BLaER1 treated with 17β-estradiol and CSF1 and Interleukin-3, amounts not matched to agents 10 nM and 100 nM (cell line): ENCODE results near the gene GAS2L1.

ENCODE experiments used
- H3K27ac ChIP-seq, 11 experiments: shearing (Covaris generic); formaldehyde crosslinking; 2 replicates each; pipeline ENCODE4 v1.8.1; 2022
- H3K27me3 ChIP-seq, 11 experiments: shearing (Covaris generic); formaldehyde crosslinking; 2 replicates each; pipeline ENCODE4 v1.8.1; 2022
- H3K36me3 ChIP-seq, 11 experiments: shearing (Covaris generic); formaldehyde crosslinking; 2 replicates each; pipeline ENCODE4 v1.8.1; 2022
- H3K4me1 ChIP-seq, 10 experiments: shearing (Covaris generic); formaldehyde crosslinking; 2 replicates each; pipeline ENCODE4 v1.8.1; 2022
- H3K4me2 ChIP-seq, 11 experiments: shearing (Covaris generic); formaldehyde crosslinking; 2 replicates each; pipeline ENCODE4 v1.8.1; 2022
- H3K4me3 ChIP-seq, 10 experiments: shearing (Covaris generic); formaldehyde crosslinking; 2 replicates each; pipeline ENCODE4 v1.8.1; 2022
- H3K9ac ChIP-seq, 11 experiments: shearing (Covaris generic); formaldehyde crosslinking; 2 replicates each; pipeline ENCODE4 v1.8.1; 2022
- H3K9me3 ChIP-seq, 11 experiments: shearing (Covaris generic); formaldehyde crosslinking; replicated peaks in 1 of 11; 2 replicates each; pipeline ENCODE4 v1.8.1; 2022
- H4K20me1 ChIP-seq, 11 experiments: shearing (Covaris generic); formaldehyde crosslinking; 2 replicates each; pipeline ENCODE4 v1.8.1; 2022
- Cebpa-rat ChIP-seq, 11 experiments: shearing (Covaris generic); IDR thresholded peaks; 2 replicates each; pipeline ENCODE4 v1.8.1; 2022

GAS2L1 gene

DNA sequence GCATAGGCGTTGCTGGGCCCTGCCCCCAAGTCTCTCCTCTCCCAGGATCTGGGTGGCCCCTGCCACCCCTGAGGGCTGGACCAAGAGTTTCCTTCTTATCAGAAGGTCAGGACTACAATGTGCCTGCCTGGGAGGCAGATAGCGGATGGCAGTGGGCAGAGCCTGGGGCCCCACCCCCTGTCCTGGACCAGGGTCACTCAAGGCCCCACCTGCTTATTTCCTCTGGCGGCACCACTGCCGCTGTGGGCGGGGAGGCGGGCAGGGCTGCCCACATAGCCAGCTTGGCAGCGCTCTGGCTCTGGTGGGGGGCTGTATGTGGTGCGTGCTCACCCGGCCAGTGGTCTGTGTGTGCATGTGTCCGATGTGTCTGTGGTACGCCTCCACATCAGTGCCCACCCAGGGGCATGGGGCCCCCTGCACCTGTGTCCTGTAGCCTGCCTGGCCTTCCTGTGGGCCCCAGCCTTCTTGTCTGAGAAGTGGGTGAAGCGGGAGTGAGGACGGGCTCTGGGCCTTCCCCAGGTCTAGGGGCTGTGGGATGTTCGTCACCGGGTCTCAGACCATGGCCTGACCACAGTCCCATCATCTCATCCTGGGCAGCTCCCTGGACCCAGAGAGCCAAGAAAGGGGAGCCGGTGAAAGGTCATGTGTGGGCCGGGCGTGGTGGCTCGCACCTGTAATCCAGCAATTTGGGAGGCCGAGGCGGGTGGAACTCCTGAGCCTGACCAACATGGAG is 3.0 kb downstream of the GAS2L1 start:
- Histone ChIP-seq H3K9me3 (no peaks in the 10 kb centered on the region), H3K9ac (peak overlapping the region in 5 of 11 experiments; percentile 0 to 55 (median 11); a peak in 4 of 22 replicates), H3K36me3 (no peaks in the 10 kb centered on the region), H3K27me3 (peaks cover 21 to 81% (median 72%) of the 10 kb centered on the region in 11 experiments), H3K4me1 (peaks cover 53 to 85% (median 68%) of the 10 kb centered on the region in 10 experiments), H4K20me1 (peaks cover 7 to 68% (median 27%) of the 10 kb centered on the region in 11 experiments; a peak in 17 of 22 replicates), H3K27ac (peak overlapping the region in 1 of 11 experiments; percentile 79; a peak in 1 of 22 replicates), H3K4me2 (peak overlapping the region; percentile 60 to 99 (median 89)), H3K4me3 (peak overlapping the region in 3 of 10 experiments; percentile 26 to 82 (median 31); a peak in 1 of 20 replicates)
- no peak for TF ChIP-seq Cebpa-rat (IDR thresholded peaks at IDR 0.05)

DNA sequence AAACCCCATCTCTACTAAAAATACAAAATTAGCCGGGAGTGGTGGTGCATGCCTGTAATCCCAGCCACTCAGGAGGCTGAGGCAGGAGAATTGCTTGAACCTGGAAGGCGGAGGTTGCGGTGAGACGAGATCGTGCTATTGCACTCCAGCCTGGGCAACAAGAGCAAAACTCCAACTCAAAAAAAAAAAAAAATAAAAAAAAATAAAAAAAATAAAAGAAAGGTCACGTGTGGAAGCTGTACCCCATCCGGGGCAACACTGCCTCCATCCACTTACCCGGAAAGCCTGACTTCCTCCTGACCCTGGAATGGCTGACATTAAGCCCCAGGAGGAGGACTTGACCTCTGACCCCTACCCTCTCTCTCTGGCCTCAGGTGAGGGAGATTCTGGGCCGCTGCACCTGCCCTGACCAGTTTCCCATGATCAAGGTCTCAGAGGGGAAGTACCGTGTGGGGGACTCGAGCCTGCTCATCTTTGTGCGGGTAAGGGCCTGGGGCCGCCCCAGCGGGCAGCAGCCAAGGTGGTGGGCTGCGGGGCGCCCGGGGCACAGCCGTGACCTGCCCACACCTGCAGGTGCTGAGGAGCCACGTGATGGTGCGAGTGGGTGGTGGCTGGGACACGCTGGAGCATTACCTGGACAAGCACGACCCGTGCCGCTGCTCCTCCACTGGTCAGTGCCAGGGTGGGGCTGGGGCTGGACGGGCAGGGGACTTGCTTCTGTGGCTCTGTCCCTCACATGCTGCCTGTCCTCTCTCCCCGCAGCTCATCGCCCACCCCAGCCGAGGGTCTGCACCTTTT is 3.8 kb downstream of the GAS2L1 start:
- Histone ChIP-seq H3K4me2 (peak overlapping the region; percentile 32 to 99 (median 78)), H3K9ac (peak overlapping the region in 1 of 11 experiments; percentile 52; a peak in 1 of 22 replicates)

DNA sequence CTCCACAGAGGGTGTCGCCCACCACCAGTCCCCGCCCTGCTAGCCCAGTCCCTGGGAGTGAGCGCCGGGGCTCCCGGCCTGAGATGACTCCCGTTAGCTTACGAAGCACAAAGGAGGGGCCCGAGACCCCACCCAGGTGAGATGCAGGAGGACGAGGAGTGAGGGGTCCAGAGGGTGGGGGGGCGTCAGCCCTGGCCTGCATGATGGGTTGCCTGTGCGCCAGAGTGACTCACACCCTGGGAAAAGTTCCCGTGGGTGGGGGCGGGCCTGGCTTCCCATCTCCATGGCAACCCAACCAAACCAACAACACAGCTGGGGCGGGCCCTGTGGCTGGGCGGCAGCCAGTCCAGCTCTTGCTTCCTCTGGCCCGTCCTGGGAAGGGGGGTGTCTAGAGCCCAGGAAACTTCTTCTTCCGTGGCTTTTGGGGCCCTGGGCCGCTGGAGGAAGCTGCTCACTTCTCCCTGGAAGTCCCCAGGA is 4.5 kb downstream of the GAS2L1 start:
- H3K4me2 ChIP-seq: peak overlapping the region; percentile 32 to 99 (median 68)
- peak overlapping the region in 3 of 11 experiments; percentile 35 to 79 (median 41); a peak in 6 of 22 replicates for H3K27ac ChIP-seq
- no peaks in the 10 kb centered on the region for H3K36me3 ChIP-seq

More for the DNA sequence above, 3.8 kb downstream of the GAS2L1 start:
- Histone ChIP-seq H3K4me1 (peaks cover 45 to 81% (median 69%) of the 10 kb centered on the region in 10 experiments), H3K4me3 (no peak overlapping the region), H3K9me3 (no peaks in the 10 kb centered on the region; a peak in 1 of 22 replicates), H3K27me3 (peaks cover 28 to 84% (median 77%) of the 10 kb centered on the region in 11 experiments), H3K27ac (peak overlapping the region in 2 of 11 experiments; percentile 41 to 79; a peak in 6 of 22 replicates), H3K36me3 (no peaks in the 10 kb centered on the region), H4K20me1 (peaks cover 7 to 75% (median 33%) of the 10 kb centered on the region in 11 experiments; a peak in 17 of 22 replicates)
- no peak for TF ChIP-seq Cebpa-rat (IDR thresholded peaks at IDR 0.05)

DNA sequence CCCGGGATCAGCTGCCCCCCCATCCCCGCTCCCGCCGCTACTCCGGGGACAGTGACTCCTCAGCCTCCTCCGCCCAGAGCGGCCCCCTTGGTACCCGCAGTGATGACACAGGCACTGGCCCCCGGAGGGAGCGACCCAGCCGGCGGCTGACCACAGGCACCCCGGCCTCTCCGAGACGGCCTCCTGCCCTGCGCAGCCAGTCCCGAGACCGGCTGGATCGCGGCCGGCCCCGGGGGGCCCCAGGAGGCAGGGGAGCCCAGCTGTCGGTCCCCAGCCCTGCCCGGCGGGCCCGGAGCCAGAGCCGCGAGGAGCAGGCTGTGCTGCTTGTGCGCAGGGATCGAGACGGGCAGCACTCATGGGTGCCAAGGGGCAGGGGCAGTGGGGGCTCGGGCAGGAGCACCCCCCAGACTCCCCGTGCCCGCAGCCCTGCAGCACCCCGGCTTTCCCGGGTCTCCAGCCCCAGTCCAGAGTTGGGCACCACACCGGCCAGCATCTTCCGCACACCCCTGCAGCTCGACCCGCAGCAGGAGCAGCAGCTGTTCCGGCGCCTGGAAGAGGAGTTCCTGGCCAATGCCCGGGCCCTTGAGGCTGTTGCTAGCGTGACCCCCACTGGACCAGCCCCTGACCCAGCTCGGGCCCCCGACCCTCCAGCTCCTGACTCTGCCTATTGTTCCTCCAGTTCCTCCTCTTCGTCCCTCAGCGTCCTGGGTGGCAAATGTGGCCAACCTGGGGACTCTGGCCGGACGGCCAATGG is 5.2 kb downstream of the GAS2L1 start:
- H3K9me3 ChIP-seq: no peaks in the 10 kb centered on the region; a peak in 1 of 22 replicates
- peaks cover 7 to 78% (median 35%) of the 10 kb centered on the region in 11 experiments; a peak in 17 of 22 replicates for H4K20me1 ChIP-seq
- TF ChIP-seq Cebpa-rat (IDR thresholded peaks at IDR 0.05): no peak
- H3K4me3 ChIP-seq: no peak overlapping the region
- H3K4me2 ChIP-seq: peak overlapping the region in 10 of 11 experiments; percentile 32 to 99 (median 70); a peak in 21 of 22 replicates
- peak overlapping the region in 4 of 11 experiments; percentile 5 to 52 (median 19); a peak in 4 of 22 replicates for H3K9ac ChIP-seq
- no peaks in the 10 kb centered on the region for H3K36me3 ChIP-seq
- H3K27me3 ChIP-seq: peaks cover 39 to 84% (median 77%) of the 10 kb centered on the region in 11 experiments
- peaks cover 31 to 71% (median 56%) of the 10 kb centered on the region in 10 experiments for H3K4me1 ChIP-seq
- H3K27ac ChIP-seq: peak overlapping the region in 4 of 11 experiments; percentile 35 to 79 (median 48); a peak in 7 of 22 replicates

More for the DNA sequence above, 4.5 kb downstream of the GAS2L1 start:
- peaks cover 32 to 84% (median 77%) of the 10 kb centered on the region in 11 experiments for H3K27me3 ChIP-seq
- no peak for TF ChIP-seq Cebpa-rat (IDR thresholded peaks at IDR 0.05)
- peak overlapping the region in 2 of 11 experiments; percentile 19 to 52; a peak in 2 of 22 replicates for H3K9ac ChIP-seq
- peaks cover 7 to 78% (median 35%) of the 10 kb centered on the region in 11 experiments; a peak in 17 of 22 replicates for H4K20me1 ChIP-seq
- H3K4me3 ChIP-seq: no peak overlapping the region
- H3K9me3 ChIP-seq: no peaks in the 10 kb centered on the region; a peak in 1 of 22 replicates
- H3K4me1 ChIP-seq: peaks cover 39 to 74% (median 63%) of the 10 kb centered on the region in 10 experiments

DNA sequence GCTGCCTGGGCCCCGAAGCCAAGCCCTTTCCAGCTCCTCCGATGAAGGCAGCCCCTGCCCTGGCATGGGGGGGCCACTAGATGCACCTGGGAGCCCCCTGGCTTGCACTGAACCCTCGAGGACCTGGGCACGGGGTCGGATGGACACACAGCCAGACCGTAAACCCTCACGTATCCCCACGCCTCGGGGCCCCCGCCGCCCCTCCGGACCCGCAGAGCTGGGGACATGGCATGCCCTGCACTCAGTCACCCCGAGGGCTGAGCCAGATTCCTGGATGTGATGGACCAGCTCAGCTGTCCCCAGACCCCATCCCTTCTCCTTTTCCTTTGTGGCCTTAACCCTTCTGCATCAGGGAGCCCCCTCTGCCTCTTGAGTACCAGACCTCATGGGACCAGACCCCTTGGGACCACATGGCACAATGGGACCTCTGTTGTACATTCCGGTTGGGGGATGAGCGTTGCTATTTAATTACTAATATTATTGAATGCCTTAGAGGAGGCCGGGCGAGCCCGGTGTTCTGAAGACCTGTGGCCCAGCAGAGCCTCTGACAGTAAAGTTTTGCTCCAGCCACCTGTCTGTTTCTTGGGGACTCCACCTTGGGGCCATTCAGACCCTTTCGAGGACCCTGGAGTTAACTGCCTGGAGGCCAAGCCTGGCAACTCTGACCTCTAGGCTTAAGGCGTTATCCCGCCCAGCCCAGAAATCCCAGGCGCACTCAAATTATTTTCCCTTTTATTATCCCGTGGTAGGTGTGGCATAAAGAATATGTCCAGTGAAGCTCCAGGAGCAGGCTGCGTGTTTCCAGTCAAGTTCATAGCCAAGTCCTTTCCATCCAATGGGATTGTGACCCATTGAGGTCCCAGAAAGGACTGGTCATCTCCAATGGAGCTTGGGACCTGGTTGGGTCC is 6.0 kb downstream of the GAS2L1 start:
- Histone ChIP-seq H3K27ac (peak overlapping the region in 2 of 11 experiments; percentile 57 to 79; a peak in 2 of 22 replicates), H3K4me3 (no peak overlapping the region), H3K27me3 (peaks cover 47 to 83% (median 77%) of the 10 kb centered on the region in 11 experiments), H3K4me2 (peak overlapping the region in 5 of 11 experiments; percentile 73 to 99 (median 81); a peak in 7 of 22 replicates), H3K9me3 (peaks cover 0 to 5% (median 0%) of the 10 kb centered on the region in 11 experiments; a peak in 1 of 22 replicates), H3K36me3 (peaks cover 0 to 4% (median 0%) of the 10 kb centered on the region in 11 experiments; a peak in 1 of 22 replicates), H3K9ac (no peak overlapping the region), H3K4me1 (peaks cover 30 to 67% (median 52%) of the 10 kb centered on the region in 10 experiments), H4K20me1 (peaks cover 7 to 77% (median 35%) of the 10 kb centered on the region in 11 experiments; a peak in 17 of 22 replicates)
- TF ChIP-seq Cebpa-rat (IDR thresholded peaks at IDR 0.05): no peak

DNA sequence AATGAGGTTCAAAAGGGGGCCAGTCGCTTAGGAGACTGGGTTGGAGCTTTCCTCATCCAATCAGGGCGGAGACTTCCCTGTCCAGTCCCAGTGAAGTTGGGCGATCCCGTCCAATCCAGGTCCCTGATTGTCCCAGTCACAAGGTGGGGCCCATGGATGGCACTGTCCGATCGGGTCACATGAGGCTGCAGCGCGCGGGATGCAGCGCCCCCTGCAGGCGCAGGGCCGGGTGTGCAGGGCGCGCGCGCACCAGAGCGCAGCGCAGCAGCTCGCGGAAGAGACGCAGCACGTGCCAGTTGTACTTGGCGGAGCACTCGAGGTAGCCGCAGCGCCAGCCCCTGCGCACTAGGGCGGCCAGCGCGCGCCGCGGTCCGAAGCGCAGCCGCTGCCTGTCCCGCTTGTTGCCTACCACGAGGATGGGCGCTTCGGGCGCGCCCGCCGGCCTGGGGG is 6.7 kb downstream of the GAS2L1 start:
- no peak overlapping the region for H3K4me2 ChIP-seq
- peaks cover 47 to 77% (median 71%) of the 10 kb centered on the region in 11 experiments for H3K27me3 ChIP-seq
- TF ChIP-seq Cebpa-rat (IDR thresholded peaks at IDR 0.05): no peak
- H3K4me3 ChIP-seq: no peak overlapping the region
- H3K27ac ChIP-seq: no peak overlapping the region
- peaks cover 27 to 60% (median 48%) of the 10 kb centered on the region in 10 experiments for H3K4me1 ChIP-seq
- peaks cover 0 to 5% (median 0%) of the 10 kb centered on the region in 11 experiments; a peak in 1 of 22 replicates for H3K9me3 ChIP-seq
- H4K20me1 ChIP-seq: peaks cover 7 to 71% (median 35%) of the 10 kb centered on the region in 11 experiments; a peak in 17 of 22 replicates
- H3K36me3 ChIP-seq: peaks cover 0 to 4% (median 0%) of the 10 kb centered on the region in 11 experiments; a peak in 1 of 22 replicates
- H3K9ac ChIP-seq: no peak overlapping the region
